HL-60/S4 (cell line): ENCODE measurements around the gene VOPP1.

Experiments
- in situ Hi-C: fragments of 300-500 bp; cut with MboI; formaldehyde crosslinking; loops from 2 replicates; pipeline ENCODE4 v1.14.3; 2022; ENCODE audit warnings: low sequenced_read_pairs

Gene VOPP1

DNA sequence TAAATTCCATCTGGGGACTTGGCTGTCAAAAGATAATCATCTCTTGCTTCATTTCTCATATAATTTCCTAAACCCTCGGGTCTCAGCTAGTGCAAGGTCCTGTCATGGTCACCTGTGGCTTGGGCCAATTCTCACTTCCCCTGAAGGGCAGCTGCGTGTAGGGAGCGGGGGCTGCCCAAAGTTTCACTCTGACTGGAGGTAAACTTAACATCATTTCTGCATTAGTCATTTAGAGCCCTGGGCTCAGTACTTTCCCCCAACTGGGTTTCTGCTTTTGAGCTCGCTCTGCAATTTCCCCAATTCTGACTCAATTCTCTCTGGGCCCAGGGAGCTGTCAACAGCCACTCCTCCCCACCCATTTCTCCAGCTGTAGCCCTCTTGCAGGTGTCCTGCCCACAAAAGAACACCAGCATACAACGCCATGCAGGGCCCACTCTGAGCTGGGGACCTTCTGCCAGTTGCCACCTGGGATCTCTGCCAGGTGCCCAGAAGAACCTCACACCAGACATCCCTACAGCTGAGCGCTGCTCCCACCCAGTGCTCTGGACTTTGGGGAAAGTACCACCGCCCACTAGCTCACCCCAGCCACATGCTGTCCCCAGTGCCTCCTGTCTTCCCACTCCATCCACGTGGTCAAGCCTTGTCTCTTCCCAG is 37.9 kb downstream of the VOPP1 start:
- in situ Hi-C loops, result no loop called here

DNA sequence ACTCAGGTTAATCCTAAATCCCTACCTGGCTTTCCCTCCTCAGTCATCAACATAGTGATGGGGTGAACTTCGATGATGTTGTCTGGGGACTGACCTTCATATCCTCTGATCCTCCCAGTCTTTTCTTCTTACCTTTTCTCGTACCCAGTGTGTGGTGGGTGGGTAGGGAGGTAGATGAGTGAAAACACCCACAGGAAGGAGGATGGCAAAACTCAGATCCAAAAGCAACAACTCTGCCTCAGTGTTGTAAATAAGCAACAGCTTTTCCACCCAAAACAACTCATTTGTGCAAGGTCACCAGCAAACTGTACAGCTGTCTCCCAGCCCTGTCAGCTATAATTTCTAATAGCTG is 38.6 kb downstream of the VOPP1 start:
- in situ Hi-C loops, result no loop called here

DNA sequence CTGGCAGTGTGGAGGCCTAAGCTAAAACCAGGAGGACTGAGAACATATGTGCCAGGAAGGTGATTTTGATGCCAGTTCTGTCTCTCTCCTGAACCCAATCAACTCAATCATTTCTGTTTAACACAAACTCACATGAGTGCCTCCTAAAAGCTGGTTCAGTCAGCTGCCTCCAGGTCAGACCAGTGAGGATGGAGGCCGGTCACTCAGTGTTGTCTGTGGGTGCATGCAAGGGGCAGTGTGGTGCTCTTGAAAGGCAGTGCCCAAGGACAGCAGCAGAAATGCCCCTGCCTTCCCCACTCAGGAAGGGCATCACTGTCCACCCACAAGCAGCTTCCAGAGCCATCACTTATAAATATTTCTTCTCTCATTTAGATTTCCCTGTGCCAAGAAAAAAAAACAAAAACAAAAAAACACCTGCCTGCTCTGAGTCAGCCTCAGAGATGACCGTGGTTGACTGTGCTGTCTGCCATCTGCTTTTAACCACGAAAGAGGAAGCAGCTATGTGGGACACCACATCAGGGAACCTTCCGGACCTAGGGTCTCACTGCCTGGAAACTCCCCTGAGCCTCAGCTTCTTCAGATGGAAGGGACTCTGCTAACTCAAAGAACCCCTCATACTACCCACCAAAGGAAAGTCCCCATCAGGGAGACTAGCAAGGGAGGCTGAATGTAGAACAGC is 39.1 kb downstream of the VOPP1 start:
- in situ Hi-C loops, result no loop called here

DNA sequence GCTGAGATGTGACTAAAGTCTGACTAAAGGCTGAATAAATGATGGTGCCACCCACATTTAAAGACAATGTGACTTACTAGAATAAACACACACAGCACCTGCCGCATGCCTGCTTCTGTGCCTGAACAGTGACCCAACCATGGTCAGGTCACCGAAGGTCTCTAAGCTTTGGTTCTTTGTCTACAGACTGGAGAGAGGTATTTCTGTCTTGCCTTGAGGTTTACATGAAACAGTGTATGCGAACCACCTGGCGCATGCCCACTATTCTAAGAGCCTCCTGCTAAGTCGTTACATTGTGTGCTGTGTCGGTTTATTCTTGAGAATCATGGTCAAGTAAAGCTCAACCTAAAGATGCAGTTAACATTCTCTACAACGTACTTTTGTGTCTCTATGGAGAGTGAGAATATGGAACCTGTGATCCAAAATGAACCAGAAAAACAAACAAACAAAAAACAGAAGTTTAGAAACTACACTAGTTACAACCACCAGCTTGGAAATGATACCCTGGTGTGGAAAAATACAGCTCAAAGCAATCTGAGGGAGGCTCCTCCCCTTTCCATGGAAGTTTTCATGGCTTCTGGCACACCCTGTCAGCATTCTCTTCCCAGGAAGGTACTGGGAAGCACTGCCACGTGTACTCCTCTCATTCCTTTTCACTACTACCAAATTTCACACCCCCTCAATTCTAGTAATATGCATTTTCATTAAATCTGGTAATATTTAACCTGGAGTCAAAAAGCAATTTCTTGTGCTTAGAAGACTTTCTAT is 40.0 kb downstream of the VOPP1 start:
- in situ Hi-C loops, result no loop called here

DNA sequence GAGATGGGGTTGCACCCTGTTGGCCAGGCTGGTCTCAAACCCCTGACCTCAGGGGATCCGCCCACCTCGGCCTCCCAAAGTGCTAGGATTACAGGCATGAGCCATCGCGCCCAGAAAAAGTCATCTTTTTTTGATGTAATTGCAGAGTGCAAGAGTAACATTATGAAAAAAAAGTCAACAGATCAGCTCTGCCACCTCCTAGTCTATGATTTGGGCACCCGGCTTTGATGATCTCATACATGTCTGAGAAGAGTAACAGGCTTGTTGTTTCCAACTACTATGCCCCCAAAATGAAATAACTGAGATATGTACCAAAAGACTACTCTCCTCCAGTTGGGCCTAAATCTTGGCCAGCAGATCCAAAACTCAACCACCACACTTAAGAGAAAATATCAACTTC is 40.8 kb downstream of the VOPP1 start:
- in situ Hi-C loops, result no loop called here

DNA sequence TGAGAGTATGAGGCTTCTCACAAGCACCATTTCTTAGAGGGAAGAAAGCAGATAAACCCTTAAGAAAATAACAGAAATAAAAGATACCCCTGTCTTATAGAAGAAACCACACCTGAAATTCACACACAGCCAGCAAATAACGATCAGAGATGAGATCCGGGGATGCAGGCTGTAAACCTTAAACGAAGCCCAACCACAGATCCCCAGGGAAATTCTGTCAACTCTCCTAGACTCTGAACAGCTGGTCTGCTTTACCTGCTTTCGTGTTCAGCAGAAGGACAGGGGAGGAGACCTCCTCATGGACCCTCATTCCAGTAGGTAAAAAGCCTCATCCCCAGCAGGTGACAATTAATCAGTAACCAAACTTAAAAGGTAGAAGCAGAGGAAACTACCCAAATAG is 45.0 kb downstream of the VOPP1 start:
- in situ Hi-C loops, result no loop called here

DNA sequence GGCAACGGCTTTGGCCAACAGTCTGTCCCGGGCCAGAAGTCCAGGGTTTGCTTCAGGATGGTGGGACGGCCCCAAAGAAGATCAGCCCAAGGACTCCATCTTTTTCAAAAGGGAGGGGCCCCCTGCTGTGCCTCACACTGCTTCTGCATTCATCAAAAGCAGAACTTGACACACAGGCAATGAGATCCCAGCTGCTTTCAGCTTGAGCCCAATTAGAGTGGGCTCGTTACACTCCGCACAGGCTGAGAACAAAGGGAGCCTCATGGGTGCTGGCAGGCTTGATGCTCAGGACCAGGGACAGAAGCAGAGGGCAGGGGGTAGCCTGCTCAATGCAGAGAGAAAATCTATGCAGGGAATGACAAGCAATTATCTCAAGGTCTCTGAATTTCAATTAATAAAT is 45.5 kb downstream of the VOPP1 start:
- in situ Hi-C loops, result no loop called here

DNA sequence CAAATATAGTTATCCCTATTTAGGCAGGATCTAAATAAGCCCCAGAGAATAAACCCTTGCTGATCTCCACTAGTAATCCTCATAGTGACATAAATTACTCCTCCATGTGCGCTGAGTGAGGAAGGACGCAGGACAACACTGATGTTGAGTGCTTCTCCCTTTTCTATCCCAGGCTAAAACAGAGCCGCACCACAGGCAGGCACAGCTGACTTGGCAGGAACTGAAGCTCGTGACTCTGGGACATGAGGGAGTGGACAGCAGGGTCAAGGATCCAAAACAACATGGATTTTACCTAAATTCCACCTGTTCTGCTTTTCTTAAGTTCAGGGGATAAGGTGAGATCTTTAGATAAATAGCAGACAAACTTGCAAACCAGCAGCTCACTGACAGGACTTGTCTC is 46.0 kb downstream of the VOPP1 start:
- in situ Hi-C loops, result no loop called here

DNA sequence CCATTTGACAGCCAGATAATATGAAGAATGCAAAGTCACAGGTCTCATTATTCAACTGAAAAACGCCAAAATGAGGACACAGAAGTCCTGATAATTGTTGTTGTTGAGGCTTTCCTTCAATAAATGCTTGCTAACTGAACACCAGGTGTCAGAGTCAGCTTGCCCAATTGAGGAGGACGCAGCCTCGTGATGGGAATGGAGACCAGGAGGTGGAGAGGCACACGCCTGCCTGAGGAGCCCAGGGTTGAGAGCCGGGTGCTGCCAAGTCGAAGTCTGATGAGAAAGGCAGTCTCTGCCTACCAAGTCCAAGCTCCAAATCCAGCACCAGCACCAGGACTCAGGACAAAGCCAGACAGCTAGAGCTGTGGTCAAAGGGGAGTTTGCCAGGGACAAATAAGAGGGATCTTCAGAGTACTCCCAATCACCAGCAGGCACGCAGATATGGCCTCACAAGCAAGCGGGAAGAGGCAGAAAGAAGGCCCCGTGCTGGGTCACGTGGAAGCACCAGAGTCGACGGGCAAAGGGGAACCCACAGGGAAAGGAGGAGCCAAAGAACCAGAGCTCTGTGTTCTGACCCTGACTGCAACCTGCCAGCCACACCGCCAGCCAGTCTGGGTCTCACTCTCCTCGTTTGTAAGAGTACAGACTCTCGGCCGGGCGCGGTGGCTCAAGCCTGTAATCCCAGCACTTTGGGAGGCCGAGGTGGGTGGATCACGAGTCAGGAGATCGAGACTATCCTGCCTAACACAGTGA is 47.6 kb downstream of the VOPP1 start:
- in situ Hi-C loops, result no loop called here

DNA sequence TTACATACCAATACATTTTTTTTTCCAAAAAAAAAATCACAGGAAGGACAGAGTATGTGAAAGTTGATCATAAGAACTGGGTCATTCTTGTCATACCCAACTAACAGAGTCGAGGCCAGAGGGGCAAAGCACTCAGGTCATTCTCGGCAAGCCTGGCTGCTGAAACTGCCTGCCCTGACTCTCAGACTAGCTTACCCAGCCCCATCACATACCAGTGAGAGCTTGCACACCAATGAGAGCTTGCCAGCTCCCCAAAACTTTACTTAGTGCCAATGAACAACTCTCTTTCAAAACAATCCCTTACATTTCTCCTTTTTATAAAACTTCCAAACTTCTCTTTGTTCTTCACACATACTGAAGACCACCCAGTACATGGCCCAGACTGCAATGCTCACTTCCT is 48.9 kb downstream of the VOPP1 start:
- in situ Hi-C loops, result no loop called here

DNA sequence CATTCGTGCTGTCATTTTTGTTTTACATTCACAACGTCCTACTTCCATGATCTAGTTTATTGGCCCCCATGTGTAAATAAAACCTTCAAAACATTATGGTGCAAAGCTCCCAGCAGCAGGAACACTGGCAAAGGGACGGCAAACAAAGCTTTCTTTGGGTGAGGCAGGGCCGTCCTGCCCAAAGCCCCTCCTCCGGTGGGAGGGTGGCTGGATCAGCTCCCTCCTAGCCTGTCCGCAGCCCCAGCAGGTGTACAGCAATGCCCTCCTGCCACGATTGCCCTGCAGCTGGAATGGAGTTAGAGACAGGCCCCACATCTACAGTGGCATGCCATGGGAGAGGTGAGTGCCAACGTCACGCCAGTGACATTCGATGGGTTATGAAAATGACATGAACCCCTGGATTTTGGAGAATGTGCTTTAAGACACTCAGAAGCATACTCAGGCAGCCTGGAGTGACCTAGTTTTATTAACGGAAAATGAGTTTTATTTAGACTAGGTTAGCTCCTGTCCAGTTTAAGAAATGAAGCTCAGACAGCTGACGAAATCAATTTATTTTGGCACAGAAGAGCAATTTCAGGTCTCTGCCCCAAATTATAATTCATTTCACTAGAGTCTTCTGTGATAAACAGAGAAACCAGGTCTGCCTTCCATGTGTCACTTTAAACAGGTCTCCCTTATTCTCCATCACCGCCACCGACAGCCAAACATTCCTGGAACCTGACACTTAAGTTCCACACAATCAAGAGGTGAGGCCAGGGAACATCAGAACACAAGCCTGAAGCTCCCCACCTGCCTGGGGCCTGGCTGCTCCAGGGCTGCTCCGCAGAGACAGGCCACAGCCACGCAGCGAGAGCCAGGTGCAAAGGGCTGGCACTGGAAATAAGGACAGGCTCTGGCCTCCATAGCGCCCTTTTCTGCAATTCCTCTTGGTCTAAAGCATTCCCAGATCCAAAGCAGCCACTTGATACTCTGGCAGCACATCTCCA is 50.1 kb downstream of the VOPP1 start:
- in situ Hi-C loops, result no loop called here

DNA sequence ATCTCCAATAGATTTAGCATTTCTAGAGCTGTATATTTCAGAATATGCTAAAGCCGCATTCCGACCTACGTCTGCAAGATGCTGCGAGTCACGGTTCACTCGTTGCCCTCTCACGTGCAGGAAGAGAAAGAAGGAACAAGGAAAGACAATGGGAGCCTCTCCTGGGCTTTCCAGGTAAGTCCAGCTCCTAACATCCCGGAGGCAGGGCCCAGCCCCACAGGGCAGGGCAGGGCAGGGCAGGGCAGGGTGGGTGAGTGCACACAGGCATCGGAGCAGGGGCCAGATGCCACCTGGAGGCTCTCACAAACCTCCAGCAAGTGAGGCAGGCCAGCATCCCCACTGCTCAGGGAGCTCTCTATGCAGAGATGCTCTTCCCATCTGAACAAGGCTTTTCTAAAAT is 50.8 kb downstream of the VOPP1 start:
- in situ Hi-C loops, result no loop called here

DNA sequence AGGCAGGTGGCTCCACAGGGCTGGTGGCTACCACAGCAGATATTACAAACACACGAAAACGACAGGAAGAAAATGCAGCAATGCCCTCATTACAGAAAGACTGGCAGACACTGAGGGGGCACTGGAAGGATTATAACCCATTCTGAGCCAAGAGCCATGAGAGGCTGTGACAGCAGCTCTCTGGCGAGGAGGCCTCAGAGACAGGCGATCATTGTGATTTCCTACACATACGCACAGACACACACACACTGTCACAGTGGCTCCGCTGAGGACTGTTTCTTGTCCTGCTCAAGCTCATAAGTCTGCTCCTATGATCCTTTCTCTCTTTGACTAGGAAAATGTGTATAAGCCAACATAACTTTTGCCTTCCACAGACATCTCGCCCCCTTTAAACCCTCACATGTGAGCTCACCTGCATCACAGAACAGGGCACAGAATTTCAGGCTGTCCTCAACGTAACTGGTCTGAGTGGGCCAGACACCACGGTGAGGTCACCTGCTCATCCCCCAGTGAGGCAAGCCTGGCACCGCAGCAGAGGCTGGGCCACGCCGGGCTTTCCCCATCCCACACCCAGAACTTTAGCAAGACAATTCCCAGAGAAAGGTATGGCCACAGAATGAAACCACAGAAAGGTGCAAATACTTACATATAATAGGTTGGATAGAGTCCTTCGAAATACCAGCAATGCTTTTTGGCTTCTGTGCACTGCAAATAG is 51.7 kb downstream of the VOPP1 start:
- in situ Hi-C loops, result no loop called here

DNA sequence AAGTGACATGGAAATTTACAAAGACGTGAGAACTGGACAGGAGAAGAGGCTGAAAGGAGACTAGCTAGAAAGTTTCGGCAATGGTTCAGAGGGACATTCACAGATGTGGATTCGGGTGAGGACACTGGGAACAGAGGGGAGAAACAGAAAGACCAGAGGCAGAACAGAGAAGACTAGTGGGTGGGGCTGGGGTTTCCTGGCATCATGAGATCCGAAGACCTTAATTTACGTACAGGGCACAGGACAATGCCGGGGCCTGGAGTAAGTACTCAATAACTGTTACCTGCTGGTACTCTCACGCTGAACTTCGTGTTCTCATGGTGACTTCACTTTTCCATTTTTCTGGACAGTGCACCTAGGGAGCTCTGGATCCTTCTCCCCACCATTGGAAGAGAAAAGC is 53.5 kb downstream of the VOPP1 start:
- in situ Hi-C loops, result no loop called here

DNA sequence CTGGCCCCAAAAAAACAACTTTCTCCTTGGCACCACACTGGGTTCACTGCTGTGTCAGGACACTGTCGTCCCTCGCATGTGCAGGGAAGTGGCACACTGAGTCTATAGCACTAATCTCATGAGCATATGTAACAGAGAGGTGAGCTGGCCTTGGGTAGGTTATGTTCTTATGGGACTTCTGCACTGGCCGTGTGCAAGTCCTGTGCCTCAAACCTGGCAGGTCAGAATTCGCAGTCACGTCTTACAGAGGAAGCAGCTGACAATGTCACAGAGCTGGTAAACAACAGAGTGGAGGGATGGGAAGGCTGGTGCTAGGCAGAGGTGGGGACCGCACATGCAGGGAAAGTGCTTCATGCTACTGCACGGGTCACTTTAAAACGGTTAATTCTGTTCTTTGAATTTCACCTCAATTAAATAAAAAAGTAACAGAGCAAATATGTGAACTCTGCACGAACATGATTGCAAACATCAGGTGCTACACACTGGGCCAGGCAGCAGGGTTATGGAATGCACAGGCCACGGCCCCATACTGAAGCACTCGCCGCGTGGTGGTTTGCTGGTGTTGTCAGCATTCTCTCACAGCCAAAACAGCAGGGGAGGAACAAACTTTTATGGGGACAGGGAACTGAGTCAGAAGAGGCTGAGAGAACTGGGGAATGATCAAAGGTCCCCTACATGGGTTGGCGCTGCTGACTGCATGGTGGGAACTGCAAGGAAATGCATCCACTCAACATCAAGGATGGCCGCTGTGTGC is 54.2 kb downstream of the VOPP1 start:
- in situ Hi-C loops, result no loop called here

DNA sequence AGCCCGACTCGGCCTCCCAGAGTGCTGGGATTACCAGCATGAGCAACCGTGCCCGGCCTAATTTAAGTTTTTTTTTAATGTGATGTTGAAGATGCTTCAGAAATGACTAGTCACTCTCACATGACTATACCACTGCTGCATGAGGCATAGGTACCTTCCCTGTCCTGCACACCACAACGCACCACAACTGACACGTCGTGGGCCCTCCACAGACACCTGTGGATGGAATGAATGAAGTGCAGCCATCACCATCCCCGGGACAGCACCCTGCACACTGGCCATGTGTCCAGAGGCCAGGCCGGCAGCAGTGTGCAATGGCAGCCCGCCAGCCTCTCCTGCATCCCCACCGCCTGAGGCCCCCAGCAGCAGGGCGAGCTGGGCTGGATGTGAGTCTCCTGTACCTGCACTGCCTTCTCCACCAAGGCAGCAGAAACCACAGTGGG is 55.1 kb downstream of the VOPP1 start:
- in situ Hi-C loops, result no loop called here

DNA sequence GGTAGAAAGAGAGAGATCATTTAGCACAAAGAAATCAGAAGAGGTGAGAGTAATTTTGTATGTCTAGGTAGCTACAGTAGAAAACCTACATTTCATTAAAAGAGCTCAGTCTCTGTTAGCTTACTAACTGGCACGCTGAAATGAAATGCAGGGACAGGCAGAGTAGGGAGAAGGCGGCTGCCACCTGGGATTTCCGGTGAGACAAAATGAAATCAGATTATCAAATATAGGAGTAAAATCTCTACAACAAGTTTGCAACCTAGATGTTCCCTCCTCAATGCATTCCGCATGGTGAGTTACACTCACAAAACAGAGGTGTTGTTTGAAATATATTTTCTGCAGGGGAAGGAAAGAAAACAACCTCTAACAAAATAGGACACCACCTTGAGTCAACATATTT is 55.9 kb downstream of the VOPP1 start:
- in situ Hi-C loops, result no loop called here

DNA sequence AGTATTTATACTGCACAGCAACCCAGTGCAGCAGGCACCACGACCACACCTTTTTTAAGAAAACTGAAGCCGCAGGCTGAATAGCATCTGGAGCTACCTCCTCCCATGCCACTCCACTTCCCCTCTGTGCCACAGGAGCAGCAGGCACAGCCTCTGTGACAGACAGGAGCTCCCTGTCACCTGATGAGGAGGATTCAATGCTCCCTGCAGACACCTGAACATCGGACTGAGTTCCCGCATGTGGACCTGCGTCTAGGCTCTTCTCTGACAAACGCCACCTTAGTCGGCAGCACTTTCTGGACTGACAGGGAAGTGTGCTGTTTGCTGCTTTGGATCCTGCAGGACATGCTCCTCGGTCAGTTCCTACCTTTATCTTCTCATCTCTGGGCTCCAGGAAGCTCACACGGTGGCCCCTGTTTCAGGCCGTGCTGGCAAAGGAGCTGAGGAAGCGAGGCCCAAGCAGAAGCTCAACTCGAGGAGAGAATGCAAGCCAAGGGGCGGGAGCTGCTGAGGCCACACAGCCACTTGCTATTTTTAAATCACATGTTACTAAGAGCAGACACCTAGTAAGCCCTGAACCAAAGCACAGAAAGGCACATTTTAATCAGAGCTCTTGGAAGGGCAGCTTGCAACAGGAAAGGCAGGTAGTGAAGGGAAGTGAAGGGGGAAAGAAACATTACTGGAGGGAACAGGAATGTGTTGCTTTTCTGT is 56.6 kb downstream of the VOPP1 start:
- in situ Hi-C loops, result no loop called here
